ENCODE measurements around the gene SCRT2.

Gene SCRT2

DNA sequence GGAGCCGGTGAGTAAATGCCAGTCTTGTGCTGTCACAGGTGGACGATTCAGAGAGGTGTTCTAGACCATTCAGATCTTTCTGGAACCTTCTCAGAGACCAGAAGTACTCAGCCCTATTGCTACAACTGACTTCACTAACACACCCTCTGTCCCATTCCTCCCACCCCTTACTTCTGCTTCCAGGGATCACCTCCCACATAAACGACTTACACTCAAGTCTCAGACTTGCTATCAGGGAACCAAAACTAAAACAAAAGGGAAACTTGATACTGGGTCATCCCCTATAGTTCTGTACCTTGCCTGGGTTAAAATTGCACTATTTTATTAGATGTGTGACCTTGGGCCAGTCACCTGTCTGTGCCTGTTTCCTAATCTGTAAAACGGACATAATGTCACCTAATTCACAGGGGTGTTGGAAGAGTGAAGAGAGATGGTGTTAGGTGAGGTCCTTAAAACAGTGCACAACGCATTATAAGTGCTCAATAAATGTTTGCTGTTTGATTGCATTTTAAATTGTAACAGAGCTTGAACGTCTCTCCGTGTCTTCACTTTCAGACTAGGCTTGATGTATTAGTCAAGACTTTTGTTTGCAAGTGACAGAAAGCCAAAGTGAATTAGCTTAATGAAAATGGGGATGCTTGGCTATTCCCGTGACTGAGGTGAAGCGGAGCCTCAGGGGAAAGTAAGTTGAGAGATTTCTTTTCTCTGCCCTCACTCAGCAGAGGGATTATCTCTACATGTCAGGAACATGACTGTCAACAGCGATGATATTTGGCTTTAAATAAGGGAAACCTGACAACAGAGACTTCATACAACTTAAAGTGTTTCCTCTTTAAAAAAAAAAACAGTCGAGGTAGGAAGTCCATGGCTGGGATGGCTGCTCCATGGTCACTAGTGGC is 19.6 kb downstream of the SCRT2 start:
- no peak overlapping the region for H3K4me3 ChIP-seq (ENCODE audit: low read length)
- TF ChIP-seq, protein P1, sequence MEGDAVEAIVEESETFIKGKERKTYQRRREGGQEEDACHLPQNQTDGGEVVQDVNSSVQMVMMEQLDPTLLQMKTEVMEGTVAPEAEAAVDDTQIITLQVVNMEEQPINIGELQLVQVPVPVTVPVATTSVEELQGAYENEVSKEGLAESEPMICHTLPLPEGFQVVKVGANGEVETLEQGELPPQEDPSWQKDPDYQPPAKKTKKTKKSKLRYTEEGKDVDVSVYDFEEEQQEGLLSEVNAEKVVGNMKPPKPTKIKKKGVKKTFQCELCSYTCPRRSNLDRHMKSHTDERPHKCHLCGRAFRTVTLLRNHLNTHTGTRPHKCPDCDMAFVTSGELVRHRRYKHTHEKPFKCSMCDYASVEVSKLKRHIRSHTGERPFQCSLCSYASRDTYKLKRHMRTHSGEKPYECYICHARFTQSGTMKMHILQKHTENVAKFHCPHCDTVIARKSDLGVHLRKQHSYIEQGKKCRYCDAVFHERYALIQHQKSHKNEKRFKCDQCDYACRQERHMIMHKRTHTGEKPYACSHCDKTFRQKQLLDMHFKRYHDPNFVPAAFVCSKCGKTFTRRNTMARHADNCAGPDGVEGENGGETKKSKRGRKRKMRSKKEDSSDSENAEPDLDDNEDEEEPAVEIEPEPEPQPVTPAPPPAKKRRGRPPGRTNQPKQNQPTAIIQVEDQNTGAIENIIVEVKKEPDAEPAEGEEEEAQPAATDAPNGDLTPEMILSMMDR (IDR thresholded peaks at IDR 0.05; ENCODE audit: insufficient read depth, low read depth, low read length, missing control alignments) = no peak
- no peak for DNase-seq (ENCODE audit: low read depth)

DNA sequence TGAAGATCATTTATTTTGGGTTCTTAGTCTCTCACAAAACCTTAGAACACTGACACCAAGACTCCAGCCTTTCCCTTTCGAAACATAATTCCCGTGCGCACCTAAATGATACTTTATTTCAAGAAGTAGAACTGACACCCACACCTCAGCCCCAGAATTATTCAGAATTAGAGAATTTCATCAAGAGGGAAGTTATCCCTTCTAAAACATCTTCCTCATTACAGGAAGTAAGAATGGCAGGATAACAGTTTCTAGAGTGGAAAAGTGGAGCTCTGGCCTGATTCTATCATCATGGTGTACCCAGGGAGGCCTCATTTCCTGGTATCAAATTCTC is 21.2 kb downstream of the SCRT2 start:
- no peak for DNase-seq (ENCODE audit: low read depth)
- no peak overlapping the region for H3K4me3 ChIP-seq (ENCODE audit: low read length)
- TF ChIP-seq, protein P1 (IDR thresholded peaks at IDR 0.05; ENCODE audit: insufficient read depth, low read depth, low read length, missing control alignments) = no peak

DNA sequence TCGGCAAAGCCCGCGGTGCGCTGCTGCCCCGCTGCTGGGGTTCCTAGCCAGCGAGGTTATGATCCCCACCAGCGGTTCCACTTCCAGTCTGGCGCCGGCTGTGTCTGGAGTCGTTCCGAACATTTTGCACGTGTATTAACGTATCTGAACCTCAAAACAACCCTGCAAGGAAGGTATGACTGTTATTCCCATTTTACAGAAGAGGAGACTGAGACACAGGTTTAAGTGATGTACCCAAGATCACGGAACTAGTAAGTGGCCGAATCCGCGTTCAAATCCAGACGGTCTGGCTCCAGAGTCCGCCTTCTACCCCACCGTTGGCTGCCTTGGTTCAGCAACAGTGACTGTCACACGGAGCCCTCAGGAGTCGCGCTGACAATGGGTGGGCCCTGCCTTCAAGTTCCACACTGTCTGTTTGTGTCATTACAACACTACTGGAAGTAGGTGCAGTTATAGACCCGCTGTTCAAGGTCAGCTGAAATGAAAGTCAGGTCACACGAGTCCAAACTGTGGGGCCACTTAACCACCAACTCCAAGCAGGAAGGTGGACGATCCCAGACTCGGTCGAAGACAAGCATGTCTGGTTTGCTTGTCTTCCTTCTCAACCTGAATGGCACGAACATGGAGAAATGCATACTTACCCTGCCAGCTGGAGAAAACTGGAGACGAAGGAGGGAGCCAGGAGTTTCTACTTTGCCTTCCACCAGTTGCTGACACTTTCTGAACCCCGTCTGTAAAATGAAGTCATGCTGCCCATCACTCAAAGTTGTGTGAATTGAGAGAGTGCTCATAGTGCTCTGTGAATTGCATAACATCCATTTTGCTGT is 21.8 kb downstream of the SCRT2 start:
- DNase-seq (ENCODE audit: low read depth) = no peak
- H3K4me3 ChIP-seq (ENCODE audit: low read length) = peak overlapping the region; percentile 96
- TF ChIP-seq, protein P1 (IDR thresholded peaks at IDR 0.05; ENCODE audit: insufficient read depth, low read depth, low read length, missing control alignments) = no peak

DNA sequence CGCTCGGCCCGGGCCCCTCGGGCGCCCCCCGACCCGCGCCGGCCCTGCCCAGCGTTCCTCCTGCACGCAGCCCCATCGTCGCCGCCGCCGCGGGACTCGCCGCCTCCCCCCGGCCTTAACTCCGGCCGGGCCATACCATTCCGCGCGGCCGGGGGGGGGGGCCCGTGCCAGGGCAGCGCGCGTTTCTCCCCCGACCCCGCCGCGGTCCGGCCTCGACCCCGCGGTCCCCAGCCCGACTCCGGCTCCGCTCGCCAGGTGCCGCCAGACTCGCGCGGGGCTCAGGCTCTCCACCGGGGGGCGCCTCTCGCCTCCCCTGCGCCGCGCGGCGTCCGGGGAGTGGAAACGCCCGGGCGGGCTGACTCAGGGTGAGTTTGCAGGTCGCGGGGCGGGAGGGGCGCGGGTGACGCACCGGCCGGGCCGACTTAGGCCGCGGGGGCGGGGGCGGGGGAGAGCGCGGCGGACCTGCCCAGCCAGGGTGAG is 22.5 kb downstream of the SCRT2 start, which contains the start of gene SRXN1:
Gene SRXN1, minus strand, starts transcription at position 91 of the 480 bp plus-strand sequence. Its CDS starts 15 bp downstream, at position 76.
- TF ChIP-seq, protein P1 (IDR thresholded peaks at IDR 0.05; ENCODE audit: insufficient read depth, low read depth, low read length, missing control alignments) = peak; percentile 9
- DNase-seq (ENCODE audit: low read depth) = peak; percentile 97
- peak within 1 kb of the TSS; percentile 96 for H3K4me3 ChIP-seq (ENCODE audit: low read length)

DNA sequence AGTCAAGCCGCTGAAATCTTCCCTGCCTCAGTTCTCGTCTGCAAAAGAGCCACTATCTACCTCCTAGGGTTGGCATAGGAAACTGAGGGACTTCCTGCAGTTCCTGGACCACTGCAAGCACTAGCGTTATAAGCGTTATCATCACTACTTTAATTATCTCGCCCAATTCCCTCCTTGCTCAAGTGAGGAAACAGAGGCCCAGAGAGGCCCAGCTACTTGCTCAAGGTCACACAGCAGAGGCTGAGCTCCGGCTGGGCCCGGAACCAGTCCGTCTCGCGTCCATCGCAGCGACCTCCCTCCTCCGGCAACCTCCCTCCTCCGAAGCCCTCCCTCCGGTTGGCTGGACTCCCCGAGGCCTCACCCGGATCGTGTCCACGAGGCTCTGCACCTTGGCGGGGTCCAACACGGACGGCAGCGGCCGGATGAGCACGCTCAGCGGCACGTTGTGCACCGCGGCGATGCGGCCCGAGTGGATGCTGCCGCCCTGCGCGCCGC is 22.9 kb downstream of the SCRT2 start:
- TF ChIP-seq, protein P1 (IDR thresholded peaks at IDR 0.05; ENCODE audit: insufficient read depth, low read depth, low read length, missing control alignments) = no peak
- DNase-seq (ENCODE audit: low read depth) = no peak
- H3K4me3 ChIP-seq (ENCODE audit: low read length) = peak overlapping the region; percentile 96

DNA sequence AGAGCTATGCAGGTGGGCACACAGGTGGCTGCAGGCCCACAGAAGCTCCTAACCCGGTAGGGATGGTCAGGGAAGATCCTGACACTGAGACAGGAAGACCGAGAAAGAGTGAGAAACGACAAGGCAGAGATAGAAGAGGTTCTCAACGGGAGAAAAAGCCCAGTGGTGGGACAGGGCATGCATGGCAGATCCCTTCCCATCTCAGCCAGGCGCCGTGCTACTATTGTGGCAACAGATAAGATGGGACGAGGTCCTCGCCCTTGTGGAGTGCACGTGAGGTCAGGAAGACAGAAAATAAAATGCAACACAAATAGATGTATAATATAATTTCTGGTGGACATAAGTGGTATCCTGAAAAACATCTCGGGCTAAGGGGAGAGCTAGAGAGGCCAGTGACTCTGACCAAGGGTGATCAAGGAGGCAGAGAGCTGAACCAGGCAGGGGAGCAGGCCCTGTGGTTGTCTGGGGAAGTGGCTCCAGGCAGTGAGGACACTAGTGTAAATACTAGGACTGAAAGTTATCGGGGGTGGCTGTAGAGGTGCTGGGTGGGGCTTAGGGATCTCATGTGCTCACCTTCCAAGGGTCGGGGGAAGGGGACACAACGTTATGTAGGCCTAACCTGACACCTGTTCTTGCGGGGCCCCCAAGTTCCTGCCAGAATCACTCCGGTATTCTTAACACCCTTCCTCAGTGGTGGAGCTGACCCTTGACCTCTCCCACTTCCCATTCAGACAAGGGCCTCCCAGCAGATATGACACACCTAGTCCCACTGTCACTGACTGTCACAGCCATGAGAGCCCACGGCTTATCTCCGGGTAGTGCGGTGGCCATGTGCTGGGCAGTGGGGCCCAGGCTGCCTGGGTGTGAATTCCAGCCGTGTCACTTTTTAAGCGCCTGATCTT is 23.6 kb downstream of the SCRT2 start:
- H3K4me3 ChIP-seq (ENCODE audit: low read length) = peak overlapping the region; percentile 96
- TF ChIP-seq, protein P1 (IDR thresholded peaks at IDR 0.05; ENCODE audit: insufficient read depth, low read depth, low read length, missing control alignments) = no peak
- no peak for DNase-seq (ENCODE audit: low read depth)
